Activated CD8-positive, alpha-beta memory T cell treated with anti-CD3 and anti-CD28 coated beads for 36 hours (primary cell): ENCODE data around the gene FCGR1A. TPM values are rescaled to one million over a fixed set of nuclear protein-coding genes. Genes with fewer than 3 reads are reported as not detected.
"Not testable (repeated sequence)": the region's sequence is repeated elsewhere in the genome, so short reads cannot be mapped to it uniquely, and the experiment has no call there.

Experiments used
- CTCF ChIA-PET: fragments of 350-600 bp; sonication (Branson Sonifier 250); formaldehyde crosslinking; loops from one replicate; lab custom pipeline; 2021; ENCODE audit warnings: antibody characterized with exemption; lab: Charles Lee
- POLR2A ChIA-PET: fragments of 350-600 bp; sonication (Branson Sonifier 250); formaldehyde crosslinking; loops from one replicate; lab custom pipeline; 2021; ENCODE audit warnings: antibody characterized with exemption; lab: Charles Lee
- total RNA-seq, 2 experiments: library from RNA; stranded (reverse); gene quantifications; one replicate each; pipeline ENCODE4 v1.2.3, GENCODE V29; 2021

FCGR1A gene
- not detected for total RNA-seq

DNA sequence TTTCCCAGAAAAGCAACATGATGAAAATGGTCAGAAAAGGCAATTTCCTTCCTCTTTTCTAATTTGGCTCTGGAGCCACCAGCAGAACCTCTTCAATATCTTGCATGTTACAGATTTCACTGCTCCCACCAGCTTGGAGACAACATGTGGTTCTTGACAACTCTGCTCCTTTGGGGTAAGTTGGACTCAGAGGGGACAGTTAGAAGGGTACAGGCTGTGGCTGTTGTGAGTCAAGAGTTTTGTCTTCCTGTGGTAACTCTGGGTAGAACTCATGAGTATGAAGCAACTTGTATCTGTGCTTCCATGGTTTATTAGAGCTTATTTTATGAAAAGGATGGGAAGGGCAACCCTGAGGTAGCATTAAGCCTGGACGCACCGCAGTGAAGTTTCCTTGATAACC lies at the start of gene FCGR1A:
FCGR1A (plus strand) TSS at position 95 of the 400 bp plus-strand sequence; CDS start at position 145, 50 bp downstream.
- POLR2A ChIA-PET, CTCF ChIA-PET: not testable (repeated sequence)

DNA sequence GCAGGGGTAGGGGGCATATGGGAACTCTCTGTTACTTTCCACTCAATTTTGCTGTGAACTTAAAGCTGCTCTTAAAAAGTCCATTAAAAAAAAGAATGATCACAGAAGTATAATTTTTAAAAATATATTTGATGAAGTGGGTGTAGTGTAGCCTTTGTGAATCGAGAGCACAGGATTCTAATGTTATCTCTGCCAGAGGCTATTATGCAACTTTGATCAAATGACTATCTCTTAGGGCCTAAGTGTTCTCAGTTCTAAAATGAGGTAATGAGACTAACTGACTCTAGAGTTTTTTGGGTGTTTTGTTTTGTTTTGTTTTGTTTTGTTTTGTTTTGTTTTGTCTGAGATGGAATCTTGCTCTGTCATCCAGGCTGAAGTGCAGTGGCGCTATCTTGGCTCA lies 49.7 kb upstream of the FCGR1A start:
- POLR2A ChIA-PET, CTCF ChIA-PET: not testable (repeated sequence)

DNA sequence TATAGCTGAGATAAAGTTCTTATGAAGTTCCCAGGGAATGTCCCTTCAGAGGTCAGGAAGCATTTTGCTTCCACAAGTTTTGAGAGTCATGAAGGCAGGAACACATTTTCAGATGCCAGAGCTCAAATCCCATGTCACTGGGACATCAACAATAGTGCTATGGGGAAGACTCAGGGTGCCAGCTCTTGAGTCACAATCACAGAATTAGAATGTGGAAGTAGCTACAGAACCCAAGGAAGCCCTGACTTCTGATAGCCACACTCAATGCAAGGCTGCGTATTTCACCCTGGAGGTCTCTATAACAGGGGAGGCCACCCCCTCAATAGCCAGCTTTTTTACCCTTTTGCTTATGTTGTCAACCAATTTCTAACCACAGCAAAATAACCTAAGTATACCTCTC lies 47.8 kb upstream of the FCGR1A start:
- POLR2A ChIA-PET, CTCF ChIA-PET: not testable (repeated sequence)

DNA sequence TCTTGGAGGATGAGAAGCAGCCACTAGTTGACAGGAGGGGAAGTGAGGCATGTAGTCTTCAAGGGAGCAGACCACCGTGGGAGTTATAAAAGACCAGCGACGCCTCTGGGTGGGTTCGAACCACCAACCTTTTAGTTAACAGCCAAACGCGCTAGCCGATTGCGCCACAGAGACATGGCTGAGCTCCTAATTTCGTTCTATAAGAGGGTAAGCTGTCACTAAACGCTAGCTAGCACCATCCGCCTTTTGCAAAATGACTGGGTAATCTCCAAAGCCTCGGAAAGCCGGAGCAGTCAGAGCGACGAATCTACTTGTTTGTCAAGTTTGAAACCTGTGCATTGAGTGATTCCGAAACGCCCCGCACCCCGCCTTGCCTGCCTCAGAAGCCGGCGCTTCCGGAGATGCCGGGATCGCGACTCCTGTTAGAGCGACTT lies 42.3 kb upstream of the FCGR1A start:
- CTCF ChIA-PET, POLR2A ChIA-PET: not testable (repeated sequence)

DNA sequence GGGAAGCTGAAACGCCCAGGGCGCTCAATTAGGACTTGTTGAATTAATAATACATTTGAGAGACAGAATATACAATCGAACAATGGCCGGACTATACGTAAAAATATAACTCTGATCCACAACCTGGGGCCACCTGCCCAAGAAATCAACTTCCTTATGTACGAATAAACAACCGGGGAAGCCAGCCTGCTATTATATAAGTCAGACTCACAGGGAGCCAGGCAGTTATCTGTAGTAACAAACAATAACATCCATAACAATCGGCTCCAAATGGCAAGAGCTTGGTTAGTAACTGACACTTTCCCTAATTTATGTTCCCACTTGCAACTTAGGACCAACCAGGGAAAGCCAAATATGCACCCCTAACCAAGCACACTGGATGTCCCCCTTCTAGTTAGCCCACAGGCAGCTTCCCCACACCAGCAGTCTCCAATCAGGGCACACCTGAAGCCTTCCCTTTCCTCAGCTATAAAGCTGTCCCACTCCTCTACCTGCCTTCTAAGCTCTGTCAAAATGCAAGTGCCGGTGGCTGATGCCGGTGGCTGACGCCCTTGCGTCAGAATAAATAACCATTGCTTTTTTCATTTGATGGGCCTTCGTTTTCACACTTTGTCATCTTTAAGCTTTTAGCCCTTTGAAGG lies 41.8 kb upstream of the FCGR1A start:
- CTCF ChIA-PET, POLR2A ChIA-PET: not testable (repeated sequence)

DNA sequence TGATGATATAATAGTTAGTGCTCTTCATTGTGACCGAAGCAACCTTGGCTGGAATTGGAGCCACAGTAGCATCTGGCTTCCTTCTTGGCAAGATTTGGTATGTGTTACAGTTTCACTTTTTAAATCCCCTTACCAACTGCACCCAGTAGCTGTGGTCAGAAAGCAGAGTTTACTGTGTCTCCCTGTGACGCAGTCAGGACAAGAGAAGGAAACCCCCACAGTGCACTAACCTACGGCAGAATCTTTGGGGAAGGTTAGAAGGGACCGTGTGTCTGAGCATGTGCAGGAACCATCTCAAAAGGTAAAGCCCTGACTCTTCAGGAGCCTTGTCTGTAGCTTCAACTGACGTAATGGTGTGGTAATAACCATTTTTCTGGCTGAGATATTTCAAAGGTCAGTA lies 40.6 kb upstream of the FCGR1A start:
- CTCF ChIA-PET, POLR2A ChIA-PET: not testable (repeated sequence)

DNA sequence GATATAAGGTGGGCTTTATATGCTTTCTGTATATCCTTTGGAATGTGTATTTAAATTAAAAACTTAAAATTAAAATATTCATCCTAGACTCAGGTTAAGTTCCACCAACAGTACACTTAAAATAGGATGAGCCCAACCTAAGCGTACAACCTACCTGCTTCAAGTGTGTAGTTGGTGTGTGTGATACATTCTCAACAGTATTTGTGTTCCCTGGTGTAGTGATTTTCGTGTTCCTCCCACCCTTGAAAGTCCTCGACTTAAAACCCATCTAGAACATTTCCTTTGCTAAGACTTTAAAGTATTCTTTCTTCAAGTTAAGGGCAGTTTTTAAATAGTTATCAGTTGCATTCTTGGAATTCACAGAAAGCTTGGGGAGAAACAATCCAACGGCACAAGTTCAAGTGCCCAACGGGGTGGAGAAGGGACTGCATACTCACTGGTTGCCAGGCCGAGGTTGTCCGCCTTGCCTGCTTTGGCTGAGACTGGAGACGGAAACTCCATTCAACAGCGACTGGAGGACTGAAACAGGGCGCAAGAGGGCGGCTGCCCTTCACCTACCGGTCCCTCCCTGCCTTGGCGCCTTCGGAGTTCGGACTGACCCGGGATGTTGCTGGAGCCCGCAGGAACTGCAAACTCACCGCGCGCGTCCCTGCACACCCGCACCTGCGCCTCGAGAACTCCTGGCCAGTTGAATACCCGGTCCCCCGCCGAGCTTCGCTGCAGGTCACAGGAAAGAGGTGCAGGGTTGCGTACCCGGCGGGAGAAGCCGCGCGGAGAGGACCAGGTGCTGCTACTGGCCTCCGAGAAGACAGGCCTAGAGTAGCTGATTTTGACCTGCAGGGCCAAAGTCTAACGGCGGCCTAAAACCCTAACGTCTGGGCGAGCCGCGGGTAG lies 35.8 kb upstream of the FCGR1A start:
- POLR2A ChIA-PET, CTCF ChIA-PET: not testable (repeated sequence)

DNA sequence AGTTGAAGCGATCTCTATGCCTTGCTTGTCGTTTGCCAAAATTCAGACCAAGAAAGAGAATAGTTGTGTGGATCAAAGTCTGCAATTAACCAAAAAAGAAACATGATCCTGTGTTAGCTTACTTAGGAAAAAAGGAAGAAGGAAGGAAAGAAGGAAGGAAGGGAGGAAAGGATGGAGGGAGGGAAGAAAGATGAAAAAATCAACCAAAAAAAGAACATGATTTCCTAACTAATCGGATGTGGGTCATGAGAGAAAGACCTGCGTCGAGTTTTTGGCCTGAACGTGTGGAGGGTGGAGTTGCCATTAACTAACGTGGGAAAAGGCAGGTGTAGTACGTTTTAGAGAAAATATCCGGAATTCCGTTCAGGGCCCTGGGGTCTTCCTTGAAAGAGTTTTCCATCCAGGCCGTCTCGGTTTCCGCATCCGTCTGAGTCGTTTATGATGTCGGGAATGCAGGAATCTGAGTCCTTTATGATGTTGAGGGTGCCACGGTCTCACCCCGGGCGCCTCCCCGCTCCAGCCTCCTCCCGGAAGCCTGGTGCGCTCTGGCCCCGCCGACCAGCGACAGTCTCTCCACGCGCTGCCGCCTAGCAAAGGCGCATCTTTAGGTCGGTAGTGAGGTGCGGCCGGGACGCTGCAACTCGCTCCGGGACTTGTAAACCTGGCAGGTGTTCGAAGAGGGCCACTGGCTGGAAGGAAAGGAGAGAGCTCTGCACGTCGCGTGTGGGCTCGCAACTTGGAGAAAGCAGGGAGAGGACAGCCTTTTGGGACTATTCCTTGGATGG lies 34.9 kb upstream of the FCGR1A start:
- POLR2A ChIA-PET, CTCF ChIA-PET: not testable (repeated sequence)

DNA sequence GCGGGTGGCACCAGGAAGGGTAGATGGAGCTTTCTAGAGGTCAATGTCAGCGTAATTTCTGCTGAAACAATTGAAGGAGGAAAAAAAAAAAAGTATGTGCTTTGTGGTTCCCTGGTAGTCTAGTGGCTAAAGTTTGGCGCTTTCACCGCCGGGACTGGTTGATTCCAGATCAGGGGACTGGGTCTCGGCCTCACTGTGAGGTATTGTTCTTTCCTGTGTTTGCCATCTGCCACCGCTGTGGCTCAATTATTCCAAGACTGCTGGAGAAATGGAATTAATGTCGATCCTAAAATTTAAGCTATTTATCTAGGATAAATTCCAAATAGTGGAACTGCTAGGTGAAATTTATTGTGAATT lies 34.4 kb upstream of the FCGR1A start:
- CTCF ChIA-PET, POLR2A ChIA-PET: not testable (repeated sequence)

DNA sequence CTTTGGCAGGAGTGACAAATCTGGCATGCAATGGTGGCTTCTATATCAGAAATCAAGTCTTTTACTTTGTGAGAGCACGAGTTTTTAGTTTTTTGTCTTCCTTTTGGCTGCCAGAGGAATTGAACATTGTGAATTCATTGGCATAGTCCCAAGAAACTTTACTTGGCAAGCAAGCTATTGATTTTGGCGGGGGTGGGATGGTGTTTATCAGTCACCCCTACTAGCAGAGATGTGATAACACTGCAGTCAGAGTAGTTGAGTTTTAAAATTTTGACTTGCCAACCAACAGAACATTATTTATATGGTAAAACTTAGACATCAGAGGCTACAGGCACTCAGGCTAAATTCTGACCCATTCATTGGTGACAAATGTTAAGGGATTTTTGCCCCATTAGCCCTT lies 31.9 kb upstream of the FCGR1A start:
- CTCF ChIA-PET, POLR2A ChIA-PET: not testable (repeated sequence)

DNA sequence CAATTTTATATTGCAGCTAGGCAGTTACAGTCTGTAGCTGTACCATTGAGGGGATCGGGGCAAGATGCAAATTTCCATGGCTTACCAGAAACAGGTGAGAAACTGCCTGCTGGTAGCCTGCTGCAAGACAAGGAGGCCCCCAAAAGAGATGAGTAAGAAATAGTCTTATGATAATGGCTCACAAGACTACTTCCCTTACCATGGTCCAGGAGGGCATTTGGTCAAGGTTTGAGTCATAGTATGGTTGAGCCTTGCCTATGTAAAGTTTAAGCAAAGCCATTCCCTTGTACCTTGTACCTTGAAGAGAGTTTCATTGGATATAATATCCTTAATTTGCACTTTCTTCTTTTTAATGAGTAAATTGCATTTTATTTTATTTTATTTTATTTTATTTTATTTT lies 30.3 kb upstream of the FCGR1A start:
- POLR2A ChIA-PET, CTCF ChIA-PET: not testable (repeated sequence)

DNA sequence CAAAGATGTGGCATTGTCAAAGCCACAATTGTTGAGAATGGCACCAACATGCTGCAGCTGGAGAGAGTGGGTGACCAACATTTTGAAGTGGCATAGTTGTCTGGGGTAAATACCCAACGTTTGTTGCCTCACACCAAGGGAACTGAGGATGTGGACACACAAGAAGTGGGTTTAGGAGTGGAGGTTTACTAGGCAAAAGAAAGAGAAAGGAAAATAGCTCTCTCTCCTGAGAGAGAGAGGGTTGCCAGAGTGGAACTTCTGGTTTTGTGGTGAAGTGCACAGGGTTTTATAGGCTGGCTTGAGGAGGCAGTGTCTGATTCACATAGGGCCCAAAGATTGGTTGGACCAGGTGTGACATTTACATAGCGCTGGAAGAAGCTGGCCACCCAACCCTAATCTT lies 29.0 kb upstream of the FCGR1A start:
- POLR2A ChIA-PET, CTCF ChIA-PET: not testable (repeated sequence)

DNA sequence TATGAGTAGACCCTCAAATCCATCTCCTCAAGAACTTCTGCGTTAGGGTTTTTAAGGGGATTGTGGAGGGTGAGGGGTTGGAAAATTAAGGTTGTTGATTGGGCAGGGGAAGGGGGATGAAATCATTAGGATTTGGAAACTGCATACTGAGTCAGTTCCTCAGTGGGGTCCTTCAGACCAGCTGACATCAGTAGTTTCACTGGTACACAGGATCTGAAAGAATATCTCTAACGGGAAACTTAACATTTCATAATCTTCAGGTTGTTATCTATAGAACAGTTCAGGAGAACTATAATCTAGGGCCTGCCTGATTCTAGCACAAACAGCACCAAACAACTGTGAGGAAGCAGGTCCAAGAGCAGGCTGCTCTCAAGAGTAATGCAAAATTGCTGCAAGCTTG lies 27.2 kb upstream of the FCGR1A start:
- POLR2A ChIA-PET, CTCF ChIA-PET: not testable (repeated sequence)

DNA sequence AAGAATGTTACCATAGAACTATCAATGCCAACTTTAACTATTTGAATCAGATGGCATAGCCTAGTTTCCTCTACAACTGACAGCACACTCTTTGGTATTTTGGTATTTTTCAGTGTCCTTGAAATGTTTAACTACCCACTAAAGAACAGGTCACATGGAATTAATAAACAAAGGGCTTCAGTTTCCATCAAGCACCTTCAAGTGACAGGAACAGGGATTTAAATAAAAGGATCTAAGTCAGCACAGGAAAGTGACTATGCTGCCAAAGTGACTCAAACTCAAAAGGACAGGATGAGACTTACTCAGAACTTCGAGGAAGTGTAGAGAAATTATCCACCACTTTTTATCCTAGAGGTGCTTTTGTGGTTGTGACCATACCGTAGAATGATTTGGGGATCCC lies 20.2 kb upstream of the FCGR1A start:
- POLR2A ChIA-PET, CTCF ChIA-PET: not testable (repeated sequence)

DNA sequence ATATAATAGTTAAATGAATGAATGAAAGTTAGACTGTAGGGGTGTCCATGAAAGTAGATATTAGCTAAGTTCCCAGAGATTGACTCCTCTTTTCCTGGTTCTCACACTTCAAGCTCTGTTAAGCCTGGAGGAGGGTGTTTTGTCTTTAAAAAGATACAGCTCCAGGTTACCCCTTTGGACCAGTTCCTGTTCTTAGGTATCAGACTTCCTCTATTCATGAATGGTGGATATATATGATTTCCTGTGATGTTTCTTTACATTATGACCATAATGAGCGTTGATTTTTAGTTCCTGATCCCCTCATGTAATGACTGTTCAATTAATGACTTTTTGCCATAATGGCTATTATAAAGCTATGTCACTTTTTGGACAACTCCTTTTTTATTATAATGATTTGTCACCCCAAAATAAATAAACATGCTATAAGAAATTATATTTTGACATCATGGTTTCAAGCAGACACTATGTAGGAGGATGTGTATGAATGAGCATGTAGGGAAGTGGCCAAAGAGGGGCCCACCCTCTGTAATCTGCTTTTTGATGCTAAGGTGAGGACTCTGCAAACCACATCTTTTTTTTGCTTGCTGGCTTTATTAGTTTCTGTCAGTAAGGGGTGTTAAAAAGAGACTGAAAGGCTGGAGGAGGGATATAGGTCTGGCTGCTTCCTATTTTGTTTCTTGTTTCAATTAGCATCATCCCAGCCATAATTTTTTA lies 18.2 kb upstream of the FCGR1A start:
- CTCF ChIA-PET, result not testable (repeated sequence)

DNA sequence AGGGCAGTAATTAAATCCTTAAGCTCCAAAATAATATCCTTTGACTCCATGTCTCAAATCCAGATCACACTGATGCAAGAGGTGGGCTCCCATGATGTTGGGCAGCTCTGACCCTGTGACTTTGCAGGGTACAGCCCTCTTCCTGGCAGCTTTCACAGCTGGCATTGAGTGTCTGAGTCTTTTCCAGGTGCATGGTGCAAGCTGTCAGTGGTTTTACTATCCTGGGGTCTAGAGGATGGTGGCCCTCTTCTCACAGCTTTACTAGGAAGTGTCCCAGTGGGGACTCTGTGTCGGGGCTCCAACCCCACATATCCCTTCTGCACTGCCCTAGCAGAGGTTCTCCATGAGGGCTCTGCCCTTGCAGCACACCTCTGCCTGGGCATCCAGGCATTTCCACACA lies 16.3 kb upstream of the FCGR1A start:
- POLR2A ChIA-PET, CTCF ChIA-PET: not testable (repeated sequence)

More for the DNA sequence above, 18.2 kb upstream of the FCGR1A start:
- POLR2A ChIA-PET, result not testable (repeated sequence)

DNA sequence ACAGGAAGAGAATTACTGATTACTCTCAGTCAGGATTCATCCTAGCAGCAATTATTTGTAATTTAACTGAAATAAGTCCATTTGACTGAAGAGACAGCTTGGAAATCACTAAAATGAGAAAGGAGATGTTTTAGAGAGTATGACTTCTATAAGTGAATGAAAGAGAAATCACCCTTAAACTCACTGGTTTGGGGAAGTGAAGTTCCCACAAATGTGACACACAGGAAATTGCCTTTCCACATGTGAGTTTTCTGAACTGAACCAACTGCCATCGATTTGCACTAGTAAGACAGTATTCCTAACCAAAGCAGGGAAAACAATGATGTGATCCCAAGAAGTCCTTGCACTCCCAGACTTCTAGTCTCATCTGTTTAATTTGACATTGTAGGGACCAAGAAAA lies 13.3 kb upstream of the FCGR1A start:
- CTCF ChIA-PET, result not testable (repeated sequence)

DNA sequence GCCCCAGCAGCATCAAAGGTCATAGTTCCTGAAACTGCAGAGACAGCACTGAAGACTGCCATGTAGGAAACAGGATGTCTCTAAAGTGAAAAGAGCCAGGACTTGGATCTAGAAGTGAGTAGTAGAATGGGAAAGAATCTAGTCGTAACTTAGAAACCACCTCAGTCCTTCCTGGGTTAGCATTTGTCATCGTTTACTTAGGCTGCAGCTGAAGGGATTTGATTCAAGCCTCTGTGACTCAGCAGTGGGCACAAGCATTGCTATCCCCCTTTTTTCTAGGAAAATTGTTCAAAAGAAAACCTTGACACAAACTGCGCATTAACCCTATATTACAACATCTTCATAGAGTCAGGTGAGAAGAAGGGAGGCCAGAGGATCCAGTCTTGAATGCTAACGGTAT lies 11.8 kb upstream of the FCGR1A start:
- CTCF ChIA-PET, result not testable (repeated sequence)

More for the DNA sequence above, 13.3 kb upstream of the FCGR1A start:
- POLR2A ChIA-PET, result not testable (repeated sequence)

DNA sequence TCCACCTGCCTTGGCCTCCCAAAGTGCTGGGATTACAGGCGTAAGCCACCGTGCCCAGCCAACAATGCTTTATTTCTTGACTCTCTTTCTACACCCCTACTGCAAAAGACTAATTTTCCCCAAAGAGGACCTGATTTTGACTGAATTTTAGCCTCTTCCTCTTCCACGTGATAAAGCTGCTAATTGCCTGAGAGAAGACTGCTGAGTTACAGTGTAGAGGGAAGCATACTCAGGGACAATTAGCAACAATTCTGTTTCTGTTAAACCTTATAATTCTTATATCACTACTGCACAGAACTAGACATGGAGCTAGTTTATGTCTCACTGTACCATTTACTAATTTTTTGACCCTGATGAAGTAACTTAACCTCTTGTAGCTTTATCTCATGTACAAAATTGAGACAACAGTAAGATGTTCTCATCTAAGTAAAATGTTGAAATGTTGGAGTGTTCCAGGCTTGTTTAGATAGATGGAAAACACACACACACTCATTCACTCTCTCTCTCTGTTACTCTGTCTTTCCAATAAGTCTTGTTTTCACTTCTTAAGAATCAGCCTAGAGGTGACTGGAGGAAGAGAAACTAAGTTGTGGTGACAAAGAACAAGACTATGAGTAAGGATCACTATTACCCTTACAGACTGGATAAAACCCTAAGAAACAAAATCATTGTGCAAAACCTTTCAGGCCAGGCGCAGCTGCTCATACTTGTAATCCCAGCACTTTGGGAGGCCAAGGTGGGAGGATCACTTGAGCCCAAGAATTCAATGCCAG lies 10.7 kb upstream of the FCGR1A start:
- CTCF ChIA-PET, POLR2A ChIA-PET: not testable (repeated sequence)

More for the DNA sequence above, 11.8 kb upstream of the FCGR1A start:
- POLR2A ChIA-PET, result not testable (repeated sequence)
